Stimulated activated naive CD8-positive, alpha-beta T cell treated with anti-CD3 and anti-CD28 coated beads, Interleukin-15, Interleukin-2, amounts not matched to agents 100 U/mL and 50 U/mL, for 24 hours (primary cell): ENCODE measurements around the gene MASTL.

Source experiments
- ATAC-seq: fragments of 150-1000 bp; cut with Tn5 transposase; one replicate; pipeline ENCODE4 v1.10.0; 2021
- DNase-seq: peaks from one replicate; pipeline ENCODE4 v3.0.0; 2021

Gene MASTL

GRCh38 chr10:27225642-27226257, 70.6 kb downstream of the MASTL start:
- DNase-seq (no peak), ATAC-seq (no peak)

DNA sequence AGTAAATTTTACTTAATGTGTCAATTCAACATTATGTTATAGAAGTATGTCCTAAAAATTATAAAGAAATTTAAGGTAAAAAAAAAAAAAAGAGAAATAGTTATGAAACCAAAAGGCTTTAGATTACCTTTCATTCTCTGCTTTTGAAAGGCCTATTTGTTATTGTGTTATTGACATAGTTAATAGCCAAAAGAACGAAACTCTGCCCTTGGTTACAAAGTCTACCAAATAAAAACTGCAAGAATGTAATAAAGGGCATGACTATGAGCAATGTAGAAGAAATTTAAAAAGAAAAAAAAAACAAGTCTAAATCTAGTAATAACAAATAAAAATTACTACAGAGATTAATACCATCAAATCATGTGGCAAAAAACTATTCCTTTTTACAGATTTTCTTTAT, 74.9 kb downstream of the MASTL start:
- ATAC-seq, result no peak
- no peak for DNase-seq

GRCh38 chr10:27235706-27236105, 80.6 kb downstream of the MASTL start:
- no peak for ATAC-seq

More at GRCh38 chr10:27235706-27236105, 80.6 kb downstream of the MASTL start:
- no peak for DNase-seq
